ENCODE measurements around the gene MBNL1.

MBNL1 gene

DNA sequence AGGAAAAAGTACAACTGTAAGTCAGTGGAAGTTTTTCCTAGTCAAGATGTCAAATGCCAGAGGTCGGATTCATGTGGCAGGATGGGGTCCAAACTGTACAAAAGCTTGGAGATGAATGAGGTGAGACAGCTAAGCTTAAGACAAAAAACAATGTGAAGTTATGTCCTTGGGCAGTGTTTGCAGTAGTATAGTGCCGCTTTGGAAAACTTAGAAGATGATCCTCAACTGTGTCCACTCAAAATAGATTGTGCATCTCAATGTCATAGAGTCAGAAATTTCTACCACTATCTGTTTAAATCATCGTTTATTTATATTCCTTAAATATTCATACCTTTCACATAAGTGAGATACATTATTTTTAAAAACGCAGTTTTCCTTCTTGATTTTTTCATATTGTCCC is 77.3 kb downstream of the MBNL1 start:
- no peaks in the 10 kb centered on the region for H3K27me3 ChIP-seq (ENCODE audit: insufficient read depth, low read length)
- H3K18ac ChIP-seq (ENCODE audit: low read length), result no peak overlapping the region
- no peak overlapping the region for H3K4me3 ChIP-seq (ENCODE audit: low read depth, low read length)
- no peak for DNase-seq
- no peak overlapping the region for H3K23ac ChIP-seq (ENCODE audit: low read length)
- H2BK12ac ChIP-seq (ENCODE audit: low read length), result no peak overlapping the region
- H3K4me2 ChIP-seq (ENCODE audit: low read length), result no peak overlapping the region
- H3K27ac ChIP-seq (ENCODE audit: low read depth, low read length), result no peak overlapping the region
- no peak overlapping the region for H2AK5ac ChIP-seq (ENCODE audit: low read length)
- H4K12ac ChIP-seq (ENCODE audit: low read depth, low read length), result no peak overlapping the region
- H3K36me3 ChIP-seq (ENCODE audit: control insufficient read depth in 1 of 2, insufficient read depth in 2 of 2, low read length in 2 of 2), result no peaks in the 10 kb centered on the region
- no peak overlapping the region for H3K14ac ChIP-seq (ENCODE audit: low read length)
- H3K9ac ChIP-seq (ENCODE audit: low read length), result no peak overlapping the region
- H3K9me3 ChIP-seq (ENCODE audit: insufficient read depth, low read depth, low read length), result no peaks in the 10 kb centered on the region
- H3K4ac ChIP-seq (ENCODE audit: low read depth, low read length), result no peak overlapping the region
- no peak overlapping the region for H4K91ac ChIP-seq (ENCODE audit: low read depth, low read length)
- H3K79me2 ChIP-seq (ENCODE audit: control insufficient read depth, insufficient read depth, low read length, poor library complexity), result no peaks in the 10 kb centered on the region
- no peak overlapping the region for H2BK120ac ChIP-seq (ENCODE audit: insufficient read depth, low read length, poor library complexity)
- WGBS (ENCODE audit: extremely low coverage, insufficient coverage, insufficient read length), result 100% methylated on average over 1 of the region's 4 CpGs
- no peak overlapping the region for H4K8ac ChIP-seq (ENCODE audit: low read depth, low read length)
- no peak overlapping the region for H2BK5ac ChIP-seq (ENCODE audit: low read depth, low read length, poor library complexity)
- no peaks in the 10 kb centered on the region for H3K4me1 ChIP-seq (ENCODE audit: control insufficient read depth in 1 of 2, insufficient read depth in 2 of 2, low read length in 2 of 2)
- no peak overlapping the region for H2AFZ ChIP-seq (ENCODE audit: insufficient read depth, low read length, poor library complexity)
- no peaks in the 10 kb centered on the region for H3K79me1 ChIP-seq (ENCODE audit: low read length)

- Histone ChIP-seq H2BK5ac (ENCODE audit: low read depth, low read length, poor library complexity) (no peak overlapping the region), H3K4me2 (ENCODE audit: low read length) (no peak overlapping the region), H3K9ac (ENCODE audit: low read length) (no peak overlapping the region), H3K4ac (ENCODE audit: low read depth, low read length) (no peak overlapping the region), H2BK12ac (ENCODE audit: low read length) (no peak overlapping the region), H3K27ac (ENCODE audit: low read depth, low read length) (no peak overlapping the region), H3K79me1 (ENCODE audit: low read length) (no peaks in the 10 kb centered on the region), H3K18ac (ENCODE audit: low read length) (no peak overlapping the region), H3K9me3 (ENCODE audit: insufficient read depth, low read depth, low read length) (no peaks in the 10 kb centered on the region), H2AFZ (ENCODE audit: insufficient read depth, low read length, poor library complexity) (no peak overlapping the region), H3K23ac (ENCODE audit: low read length) (no peak overlapping the region), H3K27me3 (ENCODE audit: insufficient read depth, low read length) (no peaks in the 10 kb centered on the region), H2BK120ac (ENCODE audit: insufficient read depth, low read length, poor library complexity) (no peak overlapping the region), H3K4me3 (ENCODE audit: low read depth, low read length) (no peak overlapping the region), H4K91ac (ENCODE audit: low read depth, low read length) (no peak overlapping the region), H3K79me2 (ENCODE audit: control insufficient read depth, insufficient read depth, low read length, poor library complexity) (no peaks in the 10 kb centered on the region), H2AK5ac (ENCODE audit: low read length) (no peak overlapping the region), H4K12ac (ENCODE audit: low read depth, low read length) (no peak overlapping the region), H4K8ac (ENCODE audit: low read depth, low read length) (no peak overlapping the region), H3K4me1 (ENCODE audit: control insufficient read depth in 1 of 2, insufficient read depth in 2 of 2, low read length in 2 of 2) (no peaks in the 10 kb centered on the region), H3K36me3 (ENCODE audit: control insufficient read depth in 1 of 2, insufficient read depth in 2 of 2, low read length in 2 of 2) (no peaks in the 10 kb centered on the region), H3K14ac (ENCODE audit: low read length) (no peak overlapping the region)
- WGBS (ENCODE audit: extremely low coverage, insufficient coverage, insufficient read length), result no CpG with 5 or more reads among the region's 2 CpGs
- DNase-seq, result no peak
Observed at GRCh38 chr3:152346740-152347139, 78.0 kb downstream of the MBNL1 start.

- Histone ChIP-seq H3K27me3 (ENCODE audit: insufficient read depth, low read length) (no peaks in the 10 kb centered on the region), H2BK12ac (ENCODE audit: low read length) (no peak overlapping the region), H3K79me1 (ENCODE audit: low read length) (no peaks in the 10 kb centered on the region), H3K27ac (ENCODE audit: low read depth, low read length) (no peak overlapping the region), H3K18ac (ENCODE audit: low read length) (no peak overlapping the region), H3K36me3 (ENCODE audit: control insufficient read depth in 1 of 2, insufficient read depth in 2 of 2, low read length in 2 of 2) (no peaks in the 10 kb centered on the region), H3K9ac (ENCODE audit: low read length) (no peak overlapping the region), H2AK5ac (ENCODE audit: low read length) (no peak overlapping the region), H3K14ac (ENCODE audit: low read length) (no peak overlapping the region), H2BK120ac (ENCODE audit: insufficient read depth, low read length, poor library complexity) (no peak overlapping the region), H4K12ac (ENCODE audit: low read depth, low read length) (no peak overlapping the region), H3K4ac (ENCODE audit: low read depth, low read length) (no peak overlapping the region), H3K9me3 (ENCODE audit: insufficient read depth, low read depth, low read length) (no peaks in the 10 kb centered on the region), H3K4me3 (ENCODE audit: low read depth, low read length) (no peak overlapping the region), H3K79me2 (ENCODE audit: control insufficient read depth, insufficient read depth, low read length, poor library complexity) (no peaks in the 10 kb centered on the region), H2AFZ (ENCODE audit: insufficient read depth, low read length, poor library complexity) (no peak overlapping the region), H3K23ac (ENCODE audit: low read length) (no peak overlapping the region), H2BK5ac (ENCODE audit: low read depth, low read length, poor library complexity) (no peak overlapping the region), H4K8ac (ENCODE audit: low read depth, low read length) (no peak overlapping the region), H3K4me2 (ENCODE audit: low read length) (no peak overlapping the region), H4K91ac (ENCODE audit: low read depth, low read length) (no peak overlapping the region), H3K4me1 (ENCODE audit: control insufficient read depth in 1 of 2, insufficient read depth in 2 of 2, low read length in 2 of 2) (no peaks in the 10 kb centered on the region)
- WGBS (ENCODE audit: extremely low coverage, insufficient coverage, insufficient read length), result no CpG with 5 or more reads among the region's 2 CpGs
- no peak for DNase-seq
Observed at GRCh38 chr3:152348436-152349177, 79.9 kb downstream of the MBNL1 start.

GRCh38 chr3:152349392-152349791 is 80.7 kb downstream of the MBNL1 start:
- Histone ChIP-seq H2AK5ac (ENCODE audit: low read length) (no peak overlapping the region), H3K4me2 (ENCODE audit: low read length) (no peak overlapping the region), H3K9me3 (ENCODE audit: insufficient read depth, low read depth, low read length) (no peaks in the 10 kb centered on the region), H3K14ac (ENCODE audit: low read length) (no peak overlapping the region), H3K9ac (ENCODE audit: low read length) (no peak overlapping the region), H2BK5ac (ENCODE audit: low read depth, low read length, poor library complexity) (no peak overlapping the region), H4K8ac (ENCODE audit: low read depth, low read length) (no peak overlapping the region), H3K36me3 (ENCODE audit: control insufficient read depth in 1 of 2, insufficient read depth in 2 of 2, low read length in 2 of 2) (no peaks in the 10 kb centered on the region), H3K27me3 (ENCODE audit: insufficient read depth, low read length) (no peaks in the 10 kb centered on the region), H2BK120ac (ENCODE audit: insufficient read depth, low read length, poor library complexity) (no peak overlapping the region), H3K4ac (ENCODE audit: low read depth, low read length) (no peak overlapping the region), H3K23ac (ENCODE audit: low read length) (no peak overlapping the region), H3K18ac (ENCODE audit: low read length) (no peak overlapping the region), H3K79me2 (ENCODE audit: control insufficient read depth, insufficient read depth, low read length, poor library complexity) (no peaks in the 10 kb centered on the region), H2BK12ac (ENCODE audit: low read length) (no peak overlapping the region), H4K12ac (ENCODE audit: low read depth, low read length) (no peak overlapping the region), H3K4me3 (ENCODE audit: low read depth, low read length) (no peak overlapping the region), H3K27ac (ENCODE audit: low read depth, low read length) (no peak overlapping the region), H4K91ac (ENCODE audit: low read depth, low read length) (no peak overlapping the region), H2AFZ (ENCODE audit: insufficient read depth, low read length, poor library complexity) (no peak overlapping the region), H3K79me1 (ENCODE audit: low read length) (no peaks in the 10 kb centered on the region), H3K4me1 (ENCODE audit: control insufficient read depth in 1 of 2, insufficient read depth in 2 of 2, low read length in 2 of 2) (no peaks in the 10 kb centered on the region)
- no peak for DNase-seq
- no CpG with 5 or more reads among the region's 1 CpG for WGBS (ENCODE audit: extremely low coverage, insufficient coverage, insufficient read length)

All from trophoblast cell (in vitro differentiated cells and primary cell).